HL-60 (cell line): ENCODE data around the gene ALG12.

Experiments used
- CTCF ChIP-seq: IDR thresholded peaks from one replicate; pipeline ENCODE4 v1.5.1; 2011; ENCODE audit warnings: low read length, control low read depth, inconsistent platforms; ENCODE audit not compliant: insufficient read depth
- GABPA ChIP-seq: IDR thresholded peaks from 2 replicates; pipeline ENCODE4 v1.6.1; 2012; ENCODE audit warnings: low read depth
- POLR2AphosphoS5 ChIP-seq: IDR thresholded peaks from 2 replicates; pipeline ENCODE4 v1.6.1; 2012; ENCODE audit warnings: low read depth
- SPI1 ChIP-seq: IDR thresholded peaks from 2 replicates; pipeline ENCODE4 v1.6.1; 2012; ENCODE audit warnings: low read depth, mild to moderate bottlenecking, borderline replicate concordance
- TF ChIP-seq, protein P1 (sequence below): IDR thresholded peaks from 2 replicates; pipeline ENCODE4 v1.6.1; 2012; ENCODE audit warnings: low read depth; ENCODE audit not compliant: insufficient replicate concordance

GRCh38 chr22:49956914-49957825 is 38.9 kb upstream of the ALG12 start:
- TF ChIP-seq CTCF: no peak
- no peak for TF ChIP-seq POLR2AphosphoS5
- TF ChIP-seq, protein P1, sequence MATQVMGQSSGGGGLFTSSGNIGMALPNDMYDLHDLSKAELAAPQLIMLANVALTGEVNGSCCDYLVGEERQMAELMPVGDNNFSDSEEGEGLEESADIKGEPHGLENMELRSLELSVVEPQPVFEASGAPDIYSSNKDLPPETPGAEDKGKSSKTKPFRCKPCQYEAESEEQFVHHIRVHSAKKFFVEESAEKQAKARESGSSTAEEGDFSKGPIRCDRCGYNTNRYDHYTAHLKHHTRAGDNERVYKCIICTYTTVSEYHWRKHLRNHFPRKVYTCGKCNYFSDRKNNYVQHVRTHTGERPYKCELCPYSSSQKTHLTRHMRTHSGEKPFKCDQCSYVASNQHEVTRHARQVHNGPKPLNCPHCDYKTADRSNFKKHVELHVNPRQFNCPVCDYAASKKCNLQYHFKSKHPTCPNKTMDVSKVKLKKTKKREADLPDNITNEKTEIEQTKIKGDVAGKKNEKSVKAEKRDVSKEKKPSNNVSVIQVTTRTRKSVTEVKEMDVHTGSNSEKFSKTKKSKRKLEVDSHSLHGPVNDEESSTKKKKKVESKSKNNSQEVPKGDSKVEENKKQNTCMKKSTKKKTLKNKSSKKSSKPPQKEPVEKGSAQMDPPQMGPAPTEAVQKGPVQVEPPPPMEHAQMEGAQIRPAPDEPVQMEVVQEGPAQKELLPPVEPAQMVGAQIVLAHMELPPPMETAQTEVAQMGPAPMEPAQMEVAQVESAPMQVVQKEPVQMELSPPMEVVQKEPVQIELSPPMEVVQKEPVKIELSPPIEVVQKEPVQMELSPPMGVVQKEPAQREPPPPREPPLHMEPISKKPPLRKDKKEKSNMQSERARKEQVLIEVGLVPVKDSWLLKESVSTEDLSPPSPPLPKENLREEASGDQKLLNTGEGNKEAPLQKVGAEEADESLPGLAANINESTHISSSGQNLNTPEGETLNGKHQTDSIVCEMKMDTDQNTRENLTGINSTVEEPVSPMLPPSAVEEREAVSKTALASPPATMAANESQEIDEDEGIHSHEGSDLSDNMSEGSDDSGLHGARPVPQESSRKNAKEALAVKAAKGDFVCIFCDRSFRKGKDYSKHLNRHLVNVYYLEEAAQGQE: no peak
- no peak for TF ChIP-seq GABPA
- TF ChIP-seq SPI1: no peak
